WTC11 (cell line): ENCODE measurements around the gene AGPAT4. TPM values are rescaled to one million over a fixed set of nuclear protein-coding genes. Genes with fewer than 3 reads are reported as not detected.

ENCODE experiments used
- ATAC-seq: fragments of 200-7000 bp; cut with Tn5 transposase; 2 replicates; pipeline ENCODE4 v1.10.0; 2021; ENCODE audit warnings: mild to moderate bottlenecking, moderate library complexity
- CTCF ChIA-PET: fragments of 300-600 bp; sonication (Branson Sonifier 250); formaldehyde crosslinking; loops from one replicate; lab custom pipeline; 2021; ENCODE audit warnings: antibody characterized with exemption; lab: Charles Lee
- POLR2A ChIA-PET: fragments of 350-600 bp; sonication (Branson Sonifier 250); formaldehyde crosslinking; loops from one replicate; lab custom pipeline; 2021; ENCODE audit warnings: antibody characterized with exemption; lab: Charles Lee
- DNase-seq: peaks from one replicate; pipeline ENCODE4 v3.0.0; 2021; ENCODE audit warnings: low spot score
- H3K27ac Mint-ChIP-seq: 2 replicates; pipeline ENCODE4 v1.8.0; 2021; ENCODE audit warnings: mixed read lengths
- H3K27me3 Mint-ChIP-seq: 2 replicates; pipeline ENCODE4 v1.8.0; 2021; ENCODE audit warnings: low read depth, mild to moderate bottlenecking, moderate library complexity, mixed read lengths
- H3K36me3 Mint-ChIP-seq: 2 replicates; pipeline ENCODE4 v1.8.0; 2021; ENCODE audit warnings: mixed read lengths
- H3K4me1 Mint-ChIP-seq: 2 replicates; pipeline ENCODE4 v1.8.0; 2022; ENCODE audit warnings: mixed read lengths
- H3K4me3 Mint-ChIP-seq: 2 replicates; pipeline ENCODE4 v1.8.0; 2021; ENCODE audit warnings: mild to moderate bottlenecking, moderate library complexity, mixed read lengths
- H3K9me3 Mint-ChIP-seq: 2 replicates; pipeline ENCODE4 v1.8.0; 2021; ENCODE audit warnings: mixed read lengths
- ARID4B ChIP-seq: sonication (generic); formaldehyde crosslinking; IDR thresholded peaks from 2 replicates; pipeline ENCODE4 v1.8.0; 2023; ENCODE audit warnings: missing genetic modification reagents, mild to moderate bottlenecking, borderline replicate concordance
- CBFB ChIP-seq: sonication (generic); formaldehyde crosslinking; IDR thresholded peaks from 2 replicates; pipeline ENCODE4 v1.8.1; 2022; ENCODE audit warnings: mild to moderate bottlenecking, low read depth, missing genetic modification reagents
- GABPB1 ChIP-seq: sonication (generic); formaldehyde crosslinking; IDR thresholded peaks from 2 replicates; pipeline ENCODE4 v1.8.1; 2023; ENCODE audit warnings: mild to moderate bottlenecking, missing genetic modification reagents
- HMGA2 ChIP-seq: fragments of 250-450 bp; sonication (Bioruptor Pico); IDR thresholded peaks from 2 replicates; pipeline ENCODE4 v1.4.0; 2021; ENCODE audit warnings: mild to moderate bottlenecking, moderate library complexity
- JAZF1 ChIP-seq: fragments of 250-450 bp; sonication (Bioruptor Pico); IDR thresholded peaks from 2 replicates; pipeline ENCODE4 v1.9.0; 2021; ENCODE audit warnings: moderate library complexity, mild to moderate bottlenecking, inconsistent platforms
- KAT7 ChIP-seq: sonication (generic); formaldehyde crosslinking; IDR thresholded peaks from 2 replicates; pipeline ENCODE4 v1.8.1; 2023; ENCODE audit warnings: missing genetic modification reagents, mild to moderate bottlenecking, borderline replicate concordance
- NR3C1 ChIP-seq: sonication (generic); formaldehyde crosslinking; conservative IDR thresholded peaks from 2 replicates; pipeline ENCODE4 v1.8.1; 2023; ENCODE audit warnings: low read depth, mild to moderate bottlenecking, missing genetic modification reagents
- OVOL2 ChIP-seq: fragments of 250-450 bp; sonication (Bioruptor Pico); IDR thresholded peaks from 2 replicates; pipeline ENCODE4 v1.9.0; 2021; ENCODE audit warnings: mild to moderate bottlenecking, borderline replicate concordance
- SP1 ChIP-seq: sonication (generic); formaldehyde crosslinking; conservative IDR thresholded peaks from 2 replicates; pipeline ENCODE4 v1.8.1; 2022; ENCODE audit warnings: missing genetic modification reagents
- STAT6 ChIP-seq: sonication (generic); formaldehyde crosslinking; conservative IDR thresholded peaks from 2 replicates; pipeline ENCODE4 v1.8.1; 2023; ENCODE audit warnings: mild to moderate bottlenecking, low read depth, missing genetic modification reagents, moderate library complexity
- TP53 ChIP-seq: sonication (generic); formaldehyde crosslinking; IDR thresholded peaks from 2 replicates; pipeline ENCODE4 v1.8.1; 2023; ENCODE audit warnings: mild to moderate bottlenecking, missing genetic modification reagents
- ZNF281 ChIP-seq: sonication (generic); formaldehyde crosslinking; IDR thresholded peaks from 2 replicates; pipeline ENCODE4 v1.8.0; 2023; ENCODE audit warnings: mild to moderate bottlenecking, missing genetic modification reagents
- ZNF425 ChIP-seq: fragments of 250-450 bp; sonication (Bioruptor Pico); conservative IDR thresholded peaks from 2 replicates; pipeline ENCODE4 v1.9.0; 2021; ENCODE audit warnings: mild to moderate bottlenecking
- total RNA-seq: library from RNA; stranded (reverse); gene quantifications from 3 replicates; pipeline ENCODE4 v1.2.3, GENCODE V29; 2021
- TF ChIP-seq, protein P1 (sequence below): sonication (generic); formaldehyde crosslinking; IDR thresholded peaks from 2 replicates; pipeline ENCODE4 v1.8.1; 2023; ENCODE audit warnings: mild to moderate bottlenecking, missing genetic modification reagents
- TF ChIP-seq, protein P2 (sequence below): sonication (generic); formaldehyde crosslinking; IDR thresholded peaks from 2 replicates; pipeline ENCODE4 v1.8.0; 2022; ENCODE audit warnings: mild to moderate bottlenecking, missing genetic modification reagents

Gene AGPAT4
- total RNA-seq, 1 experiment from 2014 or later: 19.7 TPM

- no peak for TF ChIP-seq ZNF281 (CRISPR knock-in tag)
Observed at GRCh38 chr6:161220346-161220745, 53.5 kb downstream of the AGPAT4 start (continued).

GRCh38 chr6:161219680-161220079 is 54.2 kb downstream of the AGPAT4 start:
- Mint-ChIP-seq H3K4me1 (peaks cover 5% of the 10 kb centered on the region; the same call in 1 of the 2 replicates), H3K4me3 (no peak overlapping the region), H3K9me3 (peaks cover 34% of the 10 kb centered on the region), H3K36me3 (peaks cover 68% of the 10 kb centered on the region), H3K27me3 (no peaks in the 10 kb centered on the region)
- POLR2A ChIA-PET: no interaction called here
- ATAC-seq (no peak), DNase-seq (no peak)
- CTCF ChIA-PET: interaction anchor here (0.9 to 1.8 kb wide), 2 partner anchors 24 to 151 kb away, joined by 3 read pairs; no protein-coding TSS in a partner anchor
- TF ChIP-seq ZNF425 (CRISPR knock-in tag) (no peak), JAZF1 (CRISPR knock-in tag) (no peak)
- TF ChIP-seq, protein P1, sequence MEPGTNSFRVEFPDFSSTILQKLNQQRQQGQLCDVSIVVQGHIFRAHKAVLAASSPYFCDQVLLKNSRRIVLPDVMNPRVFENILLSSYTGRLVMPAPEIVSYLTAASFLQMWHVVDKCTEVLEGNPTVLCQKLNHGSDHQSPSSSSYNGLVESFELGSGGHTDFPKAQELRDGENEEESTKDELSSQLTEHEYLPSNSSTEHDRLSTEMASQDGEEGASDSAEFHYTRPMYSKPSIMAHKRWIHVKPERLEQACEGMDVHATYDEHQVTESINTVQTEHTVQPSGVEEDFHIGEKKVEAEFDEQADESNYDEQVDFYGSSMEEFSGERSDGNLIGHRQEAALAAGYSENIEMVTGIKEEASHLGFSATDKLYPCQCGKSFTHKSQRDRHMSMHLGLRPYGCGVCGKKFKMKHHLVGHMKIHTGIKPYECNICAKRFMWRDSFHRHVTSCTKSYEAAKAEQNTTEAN (CRISPR knock-in tag): no peak
- TF ChIP-seq, all 79 proteins: peak for 0
- no peak overlapping the region for H3K27ac Mint-ChIP-seq

DNA sequence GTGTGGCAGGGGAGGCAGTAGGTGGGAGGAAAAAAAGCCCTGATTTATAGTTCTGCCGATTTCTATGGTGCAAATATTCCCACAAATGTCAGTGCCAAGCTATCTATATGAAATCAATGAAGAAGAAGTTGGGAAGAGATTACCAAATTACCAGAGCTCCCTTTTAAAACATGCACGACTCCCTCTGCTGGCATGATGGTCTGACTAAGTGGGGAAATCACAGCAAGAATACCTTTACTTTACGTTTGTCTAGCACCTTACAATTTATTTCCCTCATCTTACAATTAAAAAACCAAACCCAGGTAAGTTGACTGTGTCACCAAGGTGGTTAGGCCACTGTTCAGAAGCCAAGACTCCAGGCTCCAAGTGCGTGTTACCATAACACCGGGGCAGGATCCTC is 55.6 kb downstream of the AGPAT4 start:
- POLR2A ChIA-PET: interaction anchor here (0.7 kb wide), 1 partner anchor 15 kb away, joined by 5 read pairs; no protein-coding TSS in a partner anchor
- no peaks in the 10 kb centered on the region for H3K27me3 Mint-ChIP-seq
- DNase-seq (no peak), ATAC-seq (no peak)
- no peaks in the 10 kb centered on the region for H3K4me1 Mint-ChIP-seq
- CTCF ChIA-PET: interaction anchor here (0.6 to 1.8 kb wide), 8 partner anchors 10 to 153 kb away, joined by 3 to 7 read pairs (median 3); no protein-coding TSS in a partner anchor
- H3K27ac Mint-ChIP-seq: no peak overlapping the region
- peaks cover 45% of the 10 kb centered on the region for H3K9me3 Mint-ChIP-seq
- no peak overlapping the region for H3K4me3 Mint-ChIP-seq
- peaks cover 73% of the 10 kb centered on the region for H3K36me3 Mint-ChIP-seq
- no peak for TF ChIP-seq NR3C1
- TF ChIP-seq GABPB1 (CRISPR knock-in tag): no peak
- TF ChIP-seq ARID4B (CRISPR knock-in tag): no peak
- TF ChIP-seq, protein P2, sequence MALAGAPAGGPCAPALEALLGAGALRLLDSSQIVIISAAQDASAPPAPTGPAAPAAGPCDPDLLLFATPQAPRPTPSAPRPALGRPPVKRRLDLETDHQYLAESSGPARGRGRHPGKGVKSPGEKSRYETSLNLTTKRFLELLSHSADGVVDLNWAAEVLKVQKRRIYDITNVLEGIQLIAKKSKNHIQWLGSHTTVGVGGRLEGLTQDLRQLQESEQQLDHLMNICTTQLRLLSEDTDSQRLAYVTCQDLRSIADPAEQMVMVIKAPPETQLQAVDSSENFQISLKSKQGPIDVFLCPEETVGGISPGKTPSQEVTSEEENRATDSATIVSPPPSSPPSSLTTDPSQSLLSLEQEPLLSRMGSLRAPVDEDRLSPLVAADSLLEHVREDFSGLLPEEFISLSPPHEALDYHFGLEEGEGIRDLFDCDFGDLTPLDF (CRISPR knock-in tag): no peak
- TF ChIP-seq KAT7 (CRISPR knock-in tag): no peak
- no peak for TF ChIP-seq CBFB (CRISPR knock-in tag)
- no peak for TF ChIP-seq OVOL2 (CRISPR knock-in tag)
- no peak for TF ChIP-seq TP53 (CRISPR knock-in tag)
- no peak for TF ChIP-seq STAT6 (CRISPR knock-in tag)
- TF ChIP-seq ZNF425 (CRISPR knock-in tag): no peak
- no peak for TF ChIP-seq HMGA2
- TF ChIP-seq SP1: no peak
